Activated CD4-positive, alpha-beta T cell treated with anti-CD3 and anti-CD28 coated beads for 24 hours (primary cell): ENCODE measurements around the gene PKP1.

Source experiments
- DNase-seq, 2 donors: peaks; one replicate each; pipeline ENCODE4 v3.0.0-alpha.2; 2020; ENCODE audit warnings: low read depth in 2 of 2

PKP1 gene

DNA sequence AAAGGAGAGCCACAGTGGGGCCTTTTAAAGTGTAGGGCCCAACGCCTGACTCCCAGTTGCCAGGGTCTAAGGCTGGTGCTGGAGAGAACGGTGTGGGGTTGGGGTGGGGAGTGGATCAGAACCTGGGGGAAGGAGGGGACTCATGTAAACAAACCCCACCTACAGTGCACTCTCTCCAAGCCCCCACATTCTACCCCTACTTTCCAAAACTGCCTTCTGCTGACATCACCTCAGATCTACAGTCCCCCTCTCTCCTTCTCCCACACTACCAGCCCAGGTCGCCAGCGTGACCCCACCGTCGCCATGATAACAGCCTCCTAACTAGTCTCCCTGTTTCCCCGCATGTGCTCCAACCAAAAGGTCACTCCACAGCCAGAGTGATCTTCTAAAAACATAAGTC is 67.6 kb downstream of the PKP1 start:
- DNase-seq = no peak

- no peak for DNase-seq
Observed at GRCh38 chr1:201351617-201352016, 68.3 kb downstream of the PKP1 start.

- no peak for DNase-seq
Observed at GRCh38 chr1:201353186-201353940, 70.1 kb downstream of the PKP1 start.

GRCh38 chr1:201354151-201354900 is 71.0 kb downstream of the PKP1 start:
- no peak for DNase-seq

GRCh38 chr1:201354901-201355295 is 71.6 kb downstream of the PKP1 start:
- DNase-seq = no peak

DNA sequence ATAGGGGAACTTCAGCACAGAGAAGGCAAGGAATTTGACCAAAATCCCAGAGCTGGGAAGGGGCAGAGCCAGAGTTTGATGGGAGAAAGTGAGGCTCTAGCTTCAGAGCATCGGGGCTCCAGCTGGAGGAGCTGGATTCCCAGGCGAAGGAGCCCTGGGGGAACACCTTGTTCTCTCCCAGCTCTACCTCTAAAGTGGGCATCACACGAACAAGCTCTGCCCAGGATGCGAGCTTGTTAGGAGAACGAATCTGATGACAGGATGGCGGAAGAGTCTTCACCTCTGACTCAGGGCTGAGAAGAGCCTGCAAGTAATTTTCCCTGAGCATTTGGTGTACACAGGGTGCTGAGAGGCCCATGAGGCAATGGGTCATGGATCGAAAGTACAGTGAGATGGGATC is 72.2 kb downstream of the PKP1 start:
- DNase-seq = no peak

GRCh38 chr1:201356236-201356635 is 72.9 kb downstream of the PKP1 start:
- DNase-seq = no peak

GRCh38 chr1:201356701-201357100 is 73.4 kb downstream of the PKP1 start:
- no peak for DNase-seq

GRCh38 chr1:201357211-201357610 is 73.9 kb downstream of the PKP1 start:
- DNase-seq = no peak

DNA sequence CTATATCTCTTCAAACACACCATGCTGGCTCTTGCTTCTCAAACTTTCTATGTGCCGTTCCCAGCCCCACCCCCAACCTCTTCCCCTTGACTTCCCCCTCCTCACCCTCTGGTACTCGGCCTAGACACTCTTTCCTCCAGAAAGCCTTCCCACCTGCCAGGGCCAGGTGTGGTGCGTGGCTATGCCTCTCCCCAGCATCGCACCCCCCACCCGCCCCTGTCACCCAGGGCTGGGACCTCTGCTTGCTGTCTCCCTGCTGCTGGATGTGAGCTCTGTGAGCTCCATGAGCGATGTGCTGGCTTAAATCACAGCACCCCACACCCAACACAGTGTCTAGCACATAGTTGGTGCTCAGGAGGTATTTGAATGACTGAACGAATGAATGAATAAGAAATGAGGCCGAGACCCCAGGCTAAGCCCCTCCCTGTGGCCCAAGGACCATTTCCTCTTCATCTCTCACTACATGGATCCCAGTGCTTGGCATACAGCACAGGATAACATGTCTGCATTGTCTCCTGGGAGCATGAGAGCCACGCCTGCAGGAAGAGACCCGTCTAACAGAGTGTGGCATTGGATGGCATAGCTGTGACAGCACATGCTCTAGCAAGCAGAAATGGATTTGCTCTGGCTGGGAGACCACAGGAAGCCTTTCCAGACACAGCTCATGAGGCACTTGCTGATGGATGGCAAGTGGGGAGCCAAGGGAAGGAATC is 74.5 kb downstream of the PKP1 start:
- DNase-seq = no peak

DNA sequence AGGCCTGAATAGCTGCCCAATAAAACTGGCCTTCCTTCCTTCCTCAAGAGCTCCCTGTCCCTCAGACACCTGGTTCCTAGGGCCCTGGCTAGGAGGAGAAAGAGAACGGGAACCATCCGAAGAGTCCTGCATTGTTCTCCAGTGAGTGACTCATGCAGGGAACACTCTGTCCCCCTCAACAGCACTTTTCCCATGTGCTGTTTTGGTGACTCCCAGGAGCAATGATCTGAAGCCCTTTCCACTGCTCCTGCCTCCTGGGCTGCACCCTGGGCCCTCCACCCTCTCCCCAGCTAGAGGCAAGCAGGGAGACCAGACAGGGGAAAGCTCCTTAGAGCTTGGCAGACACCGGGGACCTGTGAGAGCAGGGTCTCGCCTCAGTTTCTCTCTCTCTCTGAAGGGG is 75.3 kb downstream of the PKP1 start:
- no peak for DNase-seq

DNA sequence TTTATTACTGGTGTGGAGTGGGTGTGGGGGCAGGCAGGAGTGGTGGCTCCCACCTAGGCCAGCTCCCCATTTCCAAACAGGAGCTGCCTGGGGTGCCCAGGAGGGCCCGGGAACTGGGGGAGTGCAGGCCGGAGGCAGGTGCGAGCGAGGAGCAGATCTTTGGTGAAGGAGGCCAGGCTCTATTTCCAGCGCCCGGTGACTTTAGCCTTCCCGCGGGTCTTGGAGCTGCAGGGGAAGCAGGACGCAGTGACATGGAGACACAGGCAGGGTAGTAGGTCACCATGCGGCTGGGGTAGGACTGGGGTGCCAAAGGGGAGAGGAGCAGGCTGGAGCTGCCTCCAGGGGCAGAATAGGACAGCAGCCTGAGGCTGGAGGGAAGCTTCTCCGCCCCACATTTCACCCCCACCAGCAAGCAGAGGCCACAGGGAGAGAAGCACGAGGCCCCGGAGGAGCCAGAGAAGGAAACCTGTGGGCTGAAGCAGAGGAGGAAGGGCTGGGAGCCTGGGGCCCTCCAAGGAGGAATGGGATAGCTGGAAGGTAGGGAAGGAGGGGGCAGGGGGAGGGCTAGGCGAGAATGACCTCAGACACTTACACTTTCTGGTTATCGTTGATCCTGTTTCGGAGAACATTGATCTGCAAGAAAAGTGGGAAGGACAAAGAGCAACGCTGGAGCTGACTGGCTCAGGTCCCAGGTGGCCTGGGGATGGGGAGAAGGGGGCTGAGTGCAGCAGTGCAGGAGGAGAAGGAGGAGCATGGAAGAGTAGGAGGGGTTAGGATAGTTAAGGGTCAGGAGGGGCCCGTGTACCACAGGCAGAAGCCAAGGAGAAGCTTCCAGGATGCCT is 75.9 kb downstream of the PKP1 start:
- DNase-seq = no peak

DNA sequence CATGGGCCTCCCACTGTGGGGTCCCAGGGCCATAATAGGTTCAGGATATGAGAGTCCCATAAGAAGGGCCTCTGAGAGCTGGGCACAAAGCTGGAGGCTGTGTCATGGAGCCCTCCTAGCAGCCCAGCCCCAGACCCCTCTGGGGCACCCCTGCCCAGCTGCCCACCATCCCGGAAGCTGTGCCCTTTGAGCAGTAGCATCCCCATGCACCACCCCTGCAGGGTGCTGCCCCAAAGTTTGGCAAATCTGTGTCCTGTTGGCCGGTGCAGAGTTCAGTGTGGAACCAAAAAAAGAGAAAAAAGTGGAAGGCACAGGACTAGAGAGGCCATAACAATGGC is 76.5 kb downstream of the PKP1 start:
- DNase-seq = no peak

DNA sequence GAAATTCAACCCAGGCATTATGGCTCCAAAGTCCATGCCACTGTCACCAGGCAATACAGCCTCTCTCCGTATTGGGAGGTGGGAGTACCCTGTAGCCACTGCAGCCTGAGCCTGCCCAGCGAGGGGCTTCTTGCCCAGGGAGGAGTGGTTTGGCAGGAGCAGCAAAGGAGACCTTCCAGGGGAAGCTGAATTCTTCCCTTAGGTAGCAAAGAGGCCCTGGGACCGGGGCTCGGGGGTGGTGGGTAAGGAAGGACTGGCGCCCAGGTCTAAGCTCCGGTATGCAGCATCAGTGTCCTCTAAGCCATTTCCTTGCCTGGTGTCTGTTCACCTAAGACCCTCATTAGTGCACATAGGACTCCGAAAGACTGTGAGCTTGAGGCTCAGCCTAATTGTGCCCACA is 77.2 kb downstream of the PKP1 start:
- DNase-seq = no peak

- no peak for DNase-seq
Observed at GRCh38 chr1:201360901-201361651, 77.8 kb downstream of the PKP1 start.

- peak in 1 of 2 donors; percentile 15 for DNase-seq
Observed at GRCh38 chr1:201361652-201362504, 78.6 kb downstream of the PKP1 start.

GRCh38 chr1:201362906-201363305 is 79.6 kb downstream of the PKP1 start:
- DNase-seq = no peak

GRCh38 chr1:201363467-201363866 is 80.2 kb downstream of the PKP1 start:
- DNase-seq = no peak

GRCh38 chr1:201364808-201365105 is 81.5 kb downstream of the PKP1 start:
- no peak for DNase-seq

DNA sequence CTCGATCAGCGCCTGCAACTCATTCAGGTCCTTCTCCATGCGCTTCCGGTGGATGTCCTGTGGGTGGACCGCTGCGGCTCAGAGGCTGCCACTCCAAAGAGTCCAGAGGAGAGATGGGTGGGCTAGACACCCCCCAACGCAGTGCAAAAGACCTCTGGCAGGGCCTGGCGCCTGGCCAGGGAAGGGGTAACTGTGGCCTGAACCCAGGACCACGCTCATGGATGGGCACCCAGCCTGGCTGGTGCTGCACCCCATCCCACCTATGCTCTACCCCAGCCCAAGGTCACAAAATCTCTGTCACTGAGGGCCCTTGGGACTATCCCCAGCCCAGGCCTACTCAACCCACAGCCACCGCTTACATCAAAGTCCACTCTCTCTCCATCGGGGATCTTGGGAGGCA is 81.9 kb downstream of the PKP1 start:
- no peak for DNase-seq

GRCh38 chr1:201366696-201367095 is 83.4 kb downstream of the PKP1 start:
- no peak for DNase-seq
